ENCODE results near the gene JAML.

DNA sequence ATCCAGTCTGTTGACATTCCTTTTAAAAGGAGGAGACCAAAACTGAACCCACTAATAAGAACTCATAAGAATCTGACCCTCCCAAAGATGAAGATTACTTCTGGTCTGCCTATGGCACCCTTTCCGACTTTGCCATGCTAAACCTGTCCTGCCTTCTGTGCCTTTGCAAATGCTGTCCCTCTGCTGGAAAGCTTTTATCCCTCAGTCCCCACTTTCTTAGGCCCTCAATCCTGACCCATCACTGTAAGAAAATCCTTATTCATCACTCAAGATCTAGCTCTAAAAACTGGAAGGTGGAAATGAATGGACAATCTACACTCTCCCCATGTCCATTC is 16.9 kb upstream of the JAML start:
- TF ChIP-seq, protein P1, sequence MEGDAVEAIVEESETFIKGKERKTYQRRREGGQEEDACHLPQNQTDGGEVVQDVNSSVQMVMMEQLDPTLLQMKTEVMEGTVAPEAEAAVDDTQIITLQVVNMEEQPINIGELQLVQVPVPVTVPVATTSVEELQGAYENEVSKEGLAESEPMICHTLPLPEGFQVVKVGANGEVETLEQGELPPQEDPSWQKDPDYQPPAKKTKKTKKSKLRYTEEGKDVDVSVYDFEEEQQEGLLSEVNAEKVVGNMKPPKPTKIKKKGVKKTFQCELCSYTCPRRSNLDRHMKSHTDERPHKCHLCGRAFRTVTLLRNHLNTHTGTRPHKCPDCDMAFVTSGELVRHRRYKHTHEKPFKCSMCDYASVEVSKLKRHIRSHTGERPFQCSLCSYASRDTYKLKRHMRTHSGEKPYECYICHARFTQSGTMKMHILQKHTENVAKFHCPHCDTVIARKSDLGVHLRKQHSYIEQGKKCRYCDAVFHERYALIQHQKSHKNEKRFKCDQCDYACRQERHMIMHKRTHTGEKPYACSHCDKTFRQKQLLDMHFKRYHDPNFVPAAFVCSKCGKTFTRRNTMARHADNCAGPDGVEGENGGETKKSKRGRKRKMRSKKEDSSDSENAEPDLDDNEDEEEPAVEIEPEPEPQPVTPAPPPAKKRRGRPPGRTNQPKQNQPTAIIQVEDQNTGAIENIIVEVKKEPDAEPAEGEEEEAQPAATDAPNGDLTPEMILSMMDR (conservative IDR thresholded peaks at IDR 0.05; ENCODE audit: low read depth, low read length): no peak
- no peak for TF ChIP-seq RFX5 (IDR thresholded peaks at IDR 0.05; ENCODE audit: low read depth, low read length)
- no peak for TF ChIP-seq NFE2L2 (IDR thresholded peaks at IDR 0.05; ENCODE audit: low read depth, low read length)
- TF ChIP-seq POLR2A (IDR thresholded peaks at IDR 0.05; ENCODE audit: low read depth, low read length): no peak
- TF ChIP-seq, protein P2, sequence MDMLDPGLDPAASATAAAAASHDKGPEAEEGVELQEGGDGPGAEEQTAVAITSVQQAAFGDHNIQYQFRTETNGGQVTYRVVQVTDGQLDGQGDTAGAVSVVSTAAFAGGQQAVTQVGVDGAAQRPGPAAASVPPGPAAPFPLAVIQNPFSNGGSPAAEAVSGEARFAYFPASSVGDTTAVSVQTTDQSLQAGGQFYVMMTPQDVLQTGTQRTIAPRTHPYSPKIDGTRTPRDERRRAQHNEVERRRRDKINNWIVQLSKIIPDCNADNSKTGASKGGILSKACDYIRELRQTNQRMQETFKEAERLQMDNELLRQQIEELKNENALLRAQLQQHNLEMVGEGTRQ (IDR thresholded peaks at IDR 0.05; ENCODE audit: low read depth, low read length): no peak
- no peak for TF ChIP-seq MAZ (IDR thresholded peaks at IDR 0.05; ENCODE audit: borderline replicate concordance, low read depth, low read length)
- no peak for TF ChIP-seq CEBPB (IDR thresholded peaks at IDR 0.05; ENCODE audit: low read depth, low read length)
- TF ChIP-seq RCOR1 (IDR thresholded peaks at IDR 0.05; ENCODE audit: insufficient replicate concordance, low read length): no peak
